ENCODE data around the gene RPH3AL.
"Not testable (repeated sequence)": the region's sequence is repeated elsewhere in the genome, so short reads cannot be mapped to it uniquely, and the experiment has no call there.

RPH3AL gene

DNA sequence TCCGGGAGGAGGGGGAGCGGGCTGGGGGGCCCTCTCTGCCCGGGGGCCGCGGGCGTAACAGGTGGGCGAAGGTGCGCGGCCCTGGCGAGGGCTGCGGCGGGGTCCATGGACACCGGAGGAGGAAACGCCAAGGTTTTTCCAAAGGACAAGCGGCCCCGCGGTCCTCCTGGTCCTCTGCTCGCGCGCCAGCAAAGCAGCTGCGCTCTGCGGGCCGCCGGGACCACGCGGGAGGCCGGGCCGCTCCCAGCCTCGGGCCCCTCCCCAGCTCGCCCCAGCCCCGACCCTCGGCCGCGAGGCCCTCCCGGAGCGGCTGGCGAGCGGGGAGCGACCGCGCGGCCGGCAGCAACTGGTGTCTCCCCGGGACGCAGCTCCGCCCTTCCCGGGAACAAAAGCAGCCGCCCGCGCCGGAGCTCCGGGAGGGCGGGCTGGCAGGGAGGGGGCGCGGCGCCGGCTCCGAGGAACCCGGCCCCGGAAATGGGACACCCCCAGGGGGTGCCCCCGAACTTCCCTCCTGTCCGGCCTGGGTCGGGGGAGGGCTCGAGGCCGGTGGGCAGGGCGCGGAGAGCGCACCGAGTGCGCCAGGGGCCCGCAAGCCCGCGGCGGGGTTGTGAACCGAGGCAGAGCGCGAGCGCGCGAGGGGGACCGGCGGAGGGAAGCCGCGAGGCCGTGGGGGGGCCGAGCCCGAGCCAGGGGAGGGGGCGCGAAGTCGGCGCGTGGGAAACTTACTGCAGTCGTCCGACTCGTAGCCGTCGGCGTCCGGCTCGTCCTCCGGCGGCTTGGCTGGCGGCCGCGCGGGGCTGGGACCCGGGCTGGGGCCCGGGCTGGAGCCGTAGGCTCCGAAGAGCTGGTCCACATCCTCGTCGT, 172.0 kb downstream of the RPH3AL start:
- no peak for DNase-seq (ENCODE audit: low read depth in 2 of 2)

DNA sequence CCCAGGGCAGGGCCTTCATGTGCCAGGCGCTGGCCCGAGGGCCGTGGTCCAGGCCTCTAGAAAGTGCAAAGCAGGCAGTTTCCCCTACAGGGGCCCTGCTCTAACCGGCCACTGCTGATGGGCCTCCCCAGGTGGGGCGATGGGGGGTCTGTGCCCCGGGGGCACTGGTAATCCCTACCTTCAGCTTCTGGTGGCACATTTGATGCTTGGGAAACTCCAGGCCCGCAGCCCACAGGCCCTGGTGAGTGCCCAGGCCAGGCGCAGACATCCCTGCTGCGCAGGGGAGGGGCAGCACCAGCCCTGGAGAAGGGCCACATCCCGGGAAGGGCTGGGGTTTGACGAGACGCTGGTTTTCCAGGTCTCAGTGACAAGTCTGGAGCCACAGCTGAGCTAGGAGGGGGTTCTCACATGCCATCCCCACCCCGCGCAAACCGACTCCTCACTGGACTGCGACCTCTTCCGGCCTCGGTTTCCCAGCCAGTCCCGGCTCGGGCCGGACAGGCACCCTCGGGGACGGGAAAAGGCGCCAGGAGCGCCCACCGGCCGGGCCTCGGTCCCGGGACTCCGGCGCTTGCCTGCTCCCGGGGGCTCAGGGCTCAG, 172.7 kb downstream of the RPH3AL start:
- DNase-seq (ENCODE audit: low read depth in 2 of 2) = no peak

DNA sequence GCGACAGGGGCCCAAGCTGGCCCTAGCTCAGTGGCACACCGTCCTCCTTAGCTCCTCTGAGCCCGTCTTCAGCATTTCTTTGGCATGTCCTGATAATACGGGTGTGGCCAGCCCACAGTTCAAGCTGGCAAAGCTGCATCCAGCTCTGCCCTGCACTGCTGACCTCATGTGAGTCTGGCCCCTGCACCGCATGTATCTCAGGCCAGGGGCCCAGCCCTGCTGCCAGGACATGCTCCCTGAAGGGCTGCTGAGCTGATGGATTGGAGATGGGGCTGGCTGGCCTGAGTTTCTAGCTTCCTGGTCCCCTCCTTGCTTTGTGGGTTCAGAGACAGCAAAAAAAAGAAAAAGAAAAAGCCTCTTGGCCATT, 173.6 kb downstream of the RPH3AL start:
- DNase-seq (ENCODE audit: low read depth in 2 of 2) = no peak

DNA sequence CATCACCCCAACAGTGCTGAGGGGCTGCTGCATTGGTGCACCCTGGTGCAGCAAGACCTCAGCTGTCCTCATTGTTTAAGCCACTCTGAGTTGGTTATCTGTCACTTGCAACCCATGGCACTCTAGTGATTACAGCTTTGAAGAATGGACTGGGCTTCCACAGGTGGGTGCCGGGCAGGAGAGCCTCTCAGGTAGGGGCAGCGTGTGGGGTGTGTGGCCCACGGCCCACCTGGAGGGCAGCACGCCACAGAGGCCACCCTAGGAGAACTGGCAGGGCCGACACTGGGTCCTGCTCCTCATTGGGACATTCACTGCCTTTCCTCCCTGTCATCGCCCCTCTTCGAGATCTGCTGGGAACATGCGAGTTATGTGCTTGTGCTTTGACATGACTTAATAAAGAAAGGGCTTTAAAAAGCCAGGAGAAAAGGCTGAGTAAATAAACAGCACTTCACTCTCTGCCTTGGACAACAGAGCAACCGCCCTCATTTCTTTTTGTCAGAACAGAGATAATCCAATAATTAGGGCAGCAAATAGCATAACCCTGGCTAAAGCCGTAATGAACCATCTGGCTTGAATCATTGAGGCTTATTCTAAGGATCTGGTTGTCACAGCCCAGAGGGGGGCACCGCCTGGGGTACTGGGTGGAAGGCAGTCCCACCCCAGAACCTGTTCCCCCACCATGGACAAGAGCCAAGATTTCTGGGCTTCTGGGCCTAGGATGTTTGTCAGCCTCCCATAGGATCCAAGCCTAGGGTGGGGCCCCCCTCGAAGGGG, 174.1 kb downstream of the RPH3AL start:
- no peak for DNase-seq (ENCODE audit: low read depth in 2 of 2)

DNA sequence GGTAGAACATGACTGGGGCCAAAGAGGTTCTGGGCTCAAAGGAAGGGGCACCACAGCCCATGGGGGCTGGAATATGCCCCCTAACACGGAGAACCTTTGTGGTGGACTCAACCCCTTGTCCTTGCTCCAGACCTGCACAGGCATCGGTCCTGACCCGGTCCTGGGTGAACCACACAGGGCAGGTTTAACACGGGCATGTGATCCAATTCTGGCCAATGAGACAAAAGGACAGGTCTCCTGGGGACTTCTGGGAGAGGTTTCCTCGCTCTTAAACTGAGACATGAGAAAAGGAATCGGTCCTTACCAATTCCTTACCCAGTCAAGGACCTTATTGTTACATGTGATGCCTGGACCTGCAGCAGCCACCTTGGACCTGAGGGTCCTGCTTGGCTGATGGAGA, 174.8 kb downstream of the RPH3AL start:
- DNase-seq (ENCODE audit: low read depth in 2 of 2) = no peak

DNA sequence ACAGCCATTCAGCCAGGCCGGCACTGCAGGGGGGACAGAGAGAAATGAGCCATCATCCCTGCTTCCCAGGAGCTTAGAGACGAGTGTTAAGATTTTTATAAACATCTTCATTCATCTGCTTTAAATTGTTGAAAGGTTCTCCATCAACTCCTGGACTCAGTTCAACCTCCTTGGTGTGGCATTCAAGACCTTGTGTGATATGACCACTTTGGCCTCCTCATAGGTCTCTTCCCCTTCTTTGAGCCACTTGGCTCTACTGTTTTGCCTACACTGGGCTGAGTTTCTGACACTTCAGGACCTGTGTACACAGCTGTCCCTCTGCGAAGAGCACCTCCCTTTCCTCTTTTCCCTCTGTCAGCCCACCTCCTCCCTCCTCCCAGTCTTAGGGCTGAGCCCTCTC, 175.5 kb downstream of the RPH3AL start:
- DNase-seq (ENCODE audit: low read depth in 2 of 2) = no peak

DNA sequence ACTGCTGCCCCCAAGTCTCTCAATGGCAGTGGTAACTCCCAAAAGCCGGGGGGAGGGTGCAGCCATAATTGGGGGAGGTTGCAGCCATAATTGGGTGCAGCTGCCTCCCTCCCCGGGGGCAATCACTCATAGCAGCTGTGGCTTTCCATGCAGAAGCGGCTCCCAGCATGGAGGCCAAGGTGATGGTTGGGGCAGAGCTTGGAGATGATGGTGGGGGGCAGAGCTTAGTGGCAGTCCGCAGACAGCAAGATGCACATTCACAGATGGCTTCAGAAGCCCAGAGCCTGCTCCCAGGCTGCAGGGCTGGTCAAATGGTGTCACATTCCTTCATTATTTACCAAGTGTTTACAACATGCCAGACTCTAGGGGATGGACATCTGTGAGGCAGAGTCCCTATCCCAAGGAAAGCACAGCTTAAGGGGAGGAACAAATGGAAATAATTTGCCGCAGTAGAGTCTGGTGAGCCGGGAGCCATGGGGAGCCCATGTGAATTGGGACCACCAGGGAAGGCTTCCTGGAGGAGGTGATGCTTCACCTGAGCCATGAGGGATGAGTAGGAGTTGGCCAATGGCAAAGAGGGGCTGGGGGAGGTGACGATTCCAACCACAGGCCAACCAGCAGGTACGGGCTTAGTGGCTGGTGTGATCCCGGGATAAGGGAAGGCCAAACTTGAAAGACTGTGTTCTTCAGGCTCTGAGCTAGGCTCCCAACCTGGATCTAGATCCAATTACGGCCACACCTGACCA, 179.3 kb downstream of the RPH3AL start:
- DNase-seq (ENCODE audit: low read depth in 2 of 2) = no peak

DNA sequence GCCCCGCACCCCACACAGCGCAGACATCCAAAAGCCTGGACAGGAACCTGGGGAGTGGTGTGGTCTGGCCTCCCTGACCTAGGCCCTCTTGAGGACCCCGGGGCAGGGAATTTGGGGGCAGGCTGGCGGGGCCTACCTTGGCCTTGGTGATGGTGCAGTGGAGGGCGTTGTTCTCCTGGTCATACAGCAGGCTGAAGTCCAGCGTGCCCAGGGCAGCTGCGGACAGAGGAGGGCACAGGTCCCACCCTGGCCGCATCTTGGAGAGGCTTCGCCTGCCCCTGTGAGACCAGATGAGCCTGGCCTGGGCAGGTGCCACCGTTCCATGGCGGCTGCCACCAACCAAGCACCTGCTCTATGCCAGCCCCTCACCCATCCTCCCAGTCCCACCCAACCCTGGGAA, 180.2 kb downstream of the RPH3AL start:
- no peak for DNase-seq (ENCODE audit: low read depth in 2 of 2)

DNA sequence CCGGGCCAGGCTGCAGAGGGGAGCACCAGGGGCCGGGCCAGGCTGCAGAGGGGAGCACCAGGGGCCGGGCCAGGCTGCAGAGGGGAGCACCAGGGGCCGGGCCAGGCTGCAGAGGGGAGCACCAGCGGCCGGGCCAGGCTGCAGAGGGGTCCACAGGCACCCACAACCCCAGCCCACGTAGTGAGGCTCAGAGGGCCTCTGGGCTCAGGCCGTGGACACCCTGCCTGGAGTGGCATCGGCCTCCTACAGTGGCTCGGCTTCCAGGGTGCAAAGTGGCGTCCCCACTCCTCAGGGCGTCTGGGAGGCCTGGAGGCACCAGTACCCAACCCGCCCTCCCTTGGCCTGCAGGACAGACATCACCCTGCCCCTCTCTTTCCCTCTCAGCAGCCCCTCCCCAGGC, 180.7 kb downstream of the RPH3AL start:
- DNase-seq (ENCODE audit: low read depth in 2 of 2) = no peak

DNA sequence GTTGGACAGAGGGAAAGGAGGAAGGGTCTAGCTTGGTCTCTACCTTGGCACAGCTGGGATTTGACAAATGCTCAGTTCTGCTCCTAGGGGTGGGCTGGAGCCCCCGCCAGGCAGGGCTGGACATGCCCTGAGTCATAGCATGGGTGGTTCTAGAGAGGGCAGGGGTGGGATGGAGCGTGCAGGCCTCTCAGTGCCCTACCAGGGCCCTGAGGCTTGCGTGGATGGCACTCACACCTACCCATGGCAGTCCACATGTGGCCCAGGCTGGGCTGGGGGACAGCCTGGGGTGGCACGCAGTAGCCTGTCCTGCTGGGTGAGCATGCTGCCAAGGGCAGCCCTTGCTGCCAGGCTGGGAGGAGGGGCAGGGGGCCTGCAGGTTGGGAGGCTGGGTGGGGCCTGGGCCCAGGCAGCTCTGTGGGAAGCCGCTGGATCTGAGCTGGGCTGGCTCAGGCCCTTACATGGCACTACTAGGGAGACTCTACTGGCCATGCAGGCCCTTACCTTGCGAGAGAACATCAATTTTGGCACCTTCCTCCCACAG, 182.4 kb downstream of the RPH3AL start:
- DNase-seq (ENCODE audit: low read depth in 2 of 2) = no peak

DNA sequence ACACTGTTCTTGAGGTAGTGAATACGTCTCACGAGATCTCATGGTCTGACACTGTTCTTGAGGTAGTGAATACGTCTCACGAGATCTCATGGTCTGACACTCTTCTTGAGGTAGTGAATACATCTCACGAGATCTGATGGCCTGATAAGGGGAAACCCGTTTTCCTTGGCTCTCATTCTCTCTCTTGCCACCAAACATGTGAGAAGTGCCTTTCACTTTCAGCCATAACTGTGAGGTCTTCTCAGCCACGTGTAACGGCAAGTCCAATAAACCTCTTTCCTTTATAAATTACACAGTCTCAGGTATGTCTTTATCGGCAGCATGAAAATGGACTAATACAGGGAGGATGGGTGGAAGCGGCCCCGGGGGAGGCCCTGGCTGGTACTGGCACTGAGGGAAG, 184.0 kb downstream of the RPH3AL start:
- DNase-seq (ENCODE audit: low read depth in 2 of 2) = not testable (repeated sequence)

DNA sequence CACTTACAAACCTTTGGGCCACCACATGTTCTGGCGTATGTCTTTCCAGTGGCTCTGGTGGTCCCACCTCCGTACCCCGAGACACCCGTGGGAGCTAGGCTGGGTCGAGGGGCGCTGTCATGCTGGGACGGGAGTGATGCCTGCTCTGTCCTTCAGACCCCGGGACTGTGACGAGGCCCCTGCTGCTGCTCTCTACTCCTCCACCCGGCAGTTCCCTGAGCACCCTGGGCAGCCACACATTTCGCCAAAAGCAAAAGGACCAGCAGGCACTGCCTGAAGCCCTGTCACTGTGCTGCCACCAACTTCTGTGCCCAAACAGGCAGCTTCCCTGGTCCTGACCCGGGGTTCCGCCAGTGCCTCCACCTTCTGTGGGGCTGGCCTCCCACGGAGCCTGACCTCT, 186.7 kb downstream of the RPH3AL start:
- no peak for DNase-seq (ENCODE audit: low read depth in 2 of 2)

DNA sequence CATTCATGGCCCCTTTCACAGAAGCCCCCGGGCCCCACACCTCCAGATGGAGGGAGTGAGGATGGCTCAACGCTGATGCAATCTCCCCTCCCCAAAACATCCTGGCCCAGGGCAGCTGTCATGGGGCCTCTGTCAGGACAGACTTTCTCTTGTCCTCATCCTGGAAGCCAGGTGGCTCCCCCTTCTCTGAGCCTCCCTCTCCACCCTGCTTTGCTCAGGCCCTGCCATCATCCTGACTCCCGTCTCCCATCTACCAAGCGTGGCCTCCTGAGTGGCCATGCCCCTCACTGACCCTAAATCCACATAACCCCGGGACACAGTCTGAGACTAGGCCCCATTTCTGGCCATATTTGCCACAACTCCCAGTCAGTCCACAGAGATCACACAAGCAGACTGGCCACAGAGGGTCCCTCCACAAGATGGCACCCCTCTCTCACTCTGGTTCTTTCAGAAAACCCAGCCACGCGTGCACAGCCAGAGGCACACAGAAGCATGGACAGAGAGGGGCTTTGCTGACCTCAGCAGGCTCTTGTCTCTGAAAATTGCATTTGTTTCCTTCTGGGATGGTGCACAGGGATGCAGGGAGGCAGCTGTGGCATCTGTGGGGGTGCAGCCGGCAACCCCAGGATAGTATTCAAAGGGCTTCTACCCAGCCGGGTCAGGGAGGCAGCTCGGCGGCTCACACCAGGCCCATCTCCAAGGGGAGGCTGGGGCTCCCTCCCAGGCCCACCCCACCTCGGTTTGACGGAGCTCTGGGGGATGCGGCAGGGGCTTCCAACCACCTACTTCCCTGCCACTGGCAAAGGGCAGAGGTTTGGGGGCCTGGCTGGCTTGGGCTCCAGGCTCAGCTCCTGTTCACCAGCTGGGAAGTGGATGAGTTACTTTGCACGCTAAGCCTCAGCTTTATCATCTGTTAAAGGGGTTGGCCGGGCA, 188.0 kb downstream of the RPH3AL start:
- DNase-seq (ENCODE audit: low read depth in 2 of 2) = no peak

DNA sequence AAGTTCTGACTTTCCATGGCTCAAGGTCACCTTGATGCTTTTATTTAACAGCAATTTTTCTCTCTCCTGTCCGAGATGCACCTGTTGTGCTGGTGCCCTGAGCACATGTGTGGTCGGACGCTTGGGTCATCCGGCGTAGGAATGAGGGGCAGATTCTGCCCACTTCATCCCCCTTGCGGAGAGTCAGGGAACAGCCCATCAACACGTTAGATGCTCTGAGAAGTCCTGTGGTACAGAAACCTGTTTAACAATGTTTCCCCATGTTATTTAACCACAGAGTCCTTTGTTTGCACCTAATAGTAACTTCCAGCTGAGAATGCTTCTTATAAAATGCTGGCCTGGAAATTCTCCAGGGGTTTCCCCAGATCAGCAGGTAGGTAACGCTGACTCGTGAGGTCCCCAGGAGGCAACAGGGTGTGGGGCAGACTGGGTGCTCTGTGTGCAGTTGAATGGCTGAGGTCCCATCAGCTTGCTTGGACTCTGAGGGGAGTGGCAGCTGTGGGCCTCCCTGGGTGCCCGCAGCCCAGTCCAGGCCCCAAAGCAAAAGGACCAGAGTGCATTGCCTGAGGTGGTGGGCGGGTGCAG, 189.0 kb downstream of the RPH3AL start:
- no peak for DNase-seq (ENCODE audit: low read depth in 2 of 2)

DNA sequence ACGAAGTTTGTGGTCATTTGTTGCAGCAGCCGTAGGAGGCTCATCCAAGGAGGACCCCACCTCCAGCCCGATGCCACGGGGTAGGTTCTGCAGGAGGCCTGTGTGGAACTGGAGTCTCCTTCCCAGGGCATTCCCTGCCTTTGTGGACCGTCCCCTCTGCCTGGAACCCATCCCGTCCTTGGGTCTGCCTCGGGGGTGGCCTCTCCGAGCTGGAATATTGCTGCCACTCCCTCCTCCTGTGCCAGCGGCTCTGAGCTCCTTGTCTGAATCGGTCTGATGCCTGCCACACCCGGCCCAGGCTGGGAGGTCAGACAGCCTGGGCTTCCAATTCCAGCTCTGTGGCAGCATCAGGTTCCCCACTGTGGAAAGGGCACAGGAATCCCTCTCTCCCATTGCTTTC, 189.9 kb downstream of the RPH3AL start:
- no peak for DNase-seq (ENCODE audit: low read depth in 2 of 2)

All from stimulated activated CD4-positive, alpha-beta T cell treated with anti-CD3 and anti-CD28 coated beads, Interleukin-4, amount 100 ng/mL, for 48 hours (primary cell).